DMS153 (cell line): Measurements from ENCODE around the gene XG.
"Not testable (repeated sequence)": the region's sequence is repeated elsewhere in the genome, so short reads cannot be mapped to it uniquely, and the experiment has no call there.

Source experiments
- DNase-seq: peaks from one replicate; lab custom pipeline; 2025; lab: John Stamatoyannopoulos, UW

Gene XG

GRCh38 chrX:2780472-2781225 lies 28.8 kb downstream of the XG start:
- DNase-seq, result not testable (repeated sequence)

GRCh38 chrX:2781226-2781571 lies 29.4 kb downstream of the XG start:
- DNase-seq, result no peak

GRCh38 chrX:2781698-2782097 lies 29.9 kb downstream of the XG start:
- DNase-seq, result no peak

DNA sequence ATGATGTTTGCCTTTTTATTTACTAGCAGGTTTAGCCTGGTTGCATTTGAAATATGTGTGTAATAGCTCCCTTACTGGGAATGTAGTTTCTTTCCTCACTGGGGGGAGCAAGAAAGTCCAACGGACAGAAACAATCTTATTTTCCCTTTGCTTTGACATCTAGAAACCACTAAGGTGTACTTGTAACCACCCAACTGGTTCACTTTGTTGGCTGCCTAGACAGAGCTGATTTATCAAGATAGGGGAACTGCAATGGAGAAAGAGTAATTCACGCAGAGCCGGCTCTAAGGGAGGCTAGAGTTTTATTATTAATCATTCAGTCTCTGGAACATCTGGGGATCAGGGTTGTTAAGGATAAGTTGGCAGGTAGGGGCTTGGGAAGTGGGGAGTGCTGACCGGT lies 30.3 kb downstream of the XG start:
- no peak for DNase-seq

GRCh38 chrX:2782778-2783177 lies 30.9 kb downstream of the XG start:
- DNase-seq, result no peak

DNA sequence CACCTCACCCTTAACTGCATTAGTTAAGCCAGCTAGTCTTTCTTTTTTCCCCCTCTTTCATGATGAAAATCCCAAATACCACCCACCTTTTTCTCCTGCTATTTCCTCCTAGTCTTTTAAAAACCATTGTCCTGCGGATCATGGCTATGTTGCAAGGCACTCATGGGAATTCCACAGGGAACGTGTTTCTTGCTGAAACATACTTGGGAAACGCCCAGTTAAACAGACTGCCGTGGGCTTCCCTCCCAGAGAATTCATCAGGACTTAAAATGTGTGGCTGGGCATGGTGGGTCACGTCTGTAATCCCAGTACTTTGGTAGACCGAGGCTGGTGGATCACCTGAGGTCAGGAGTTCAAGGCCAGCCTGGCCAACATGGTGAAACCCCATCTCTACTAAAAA lies 32.2 kb downstream of the XG start:
- no peak for DNase-seq

- no peak for DNase-seq
Observed at GRCh38 chrX:2785538-2785937, 33.7 kb downstream of the XG start.

DNA sequence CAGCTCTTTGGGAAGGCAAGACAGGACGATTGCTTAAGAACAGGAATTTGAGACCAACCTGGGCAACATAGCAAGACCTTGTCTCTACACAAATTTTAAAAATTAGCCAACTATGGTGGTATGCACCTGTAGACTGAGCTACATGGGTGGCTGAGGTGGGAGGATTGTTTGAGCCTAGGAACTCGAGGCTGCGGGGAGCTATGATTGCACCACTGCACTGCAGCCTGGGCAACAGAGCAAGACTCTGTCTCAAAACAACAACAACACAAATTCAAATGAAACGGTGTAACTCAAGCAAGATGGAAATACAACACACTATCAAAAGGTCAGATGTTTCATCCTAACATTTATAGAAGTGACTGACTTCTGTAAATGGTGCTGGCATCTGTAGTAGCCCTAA lies 37.1 kb downstream of the XG start:
- no peak for DNase-seq

DNA sequence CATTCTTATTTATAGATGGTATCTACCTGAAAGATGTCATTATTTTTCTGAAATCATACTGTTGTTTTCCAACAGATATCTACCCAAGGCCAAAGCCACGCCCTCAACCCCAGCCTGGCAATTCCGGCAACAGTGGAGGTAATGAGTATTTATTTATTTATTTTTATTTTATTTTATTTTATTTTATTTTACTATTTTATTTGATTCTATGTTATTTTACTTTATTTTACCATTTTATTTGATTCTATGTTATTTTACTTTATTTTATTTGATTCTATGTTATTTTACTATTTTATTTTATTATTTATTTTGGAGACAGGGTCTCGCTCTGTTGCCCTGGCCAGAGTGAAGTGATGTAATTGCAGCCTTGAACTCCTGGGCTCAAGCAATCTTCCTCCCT lies 37.7 kb downstream of the XG start:
- DNase-seq, result no peak

DNA sequence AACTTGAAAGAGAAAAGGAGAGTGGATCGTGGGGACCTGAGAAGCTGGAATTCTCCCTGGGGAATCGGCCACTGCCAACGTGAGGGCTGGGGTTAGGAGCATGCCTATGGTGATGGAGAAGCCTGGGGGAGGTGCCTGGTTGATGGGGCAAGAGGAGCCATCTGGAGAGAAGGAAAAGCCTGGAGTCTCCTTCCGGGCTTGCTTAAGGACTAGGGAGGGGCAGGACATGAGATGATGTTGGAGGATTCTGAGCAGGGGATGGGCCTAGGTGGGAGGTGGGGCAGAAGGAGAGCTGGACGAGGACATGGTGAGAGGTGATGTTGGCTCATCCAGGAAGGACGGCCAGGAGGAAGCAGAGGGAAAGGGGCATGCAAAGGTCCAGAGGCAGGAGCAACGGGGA lies 41.9 kb downstream of the XG start:
- DNase-seq, result no peak

DNA sequence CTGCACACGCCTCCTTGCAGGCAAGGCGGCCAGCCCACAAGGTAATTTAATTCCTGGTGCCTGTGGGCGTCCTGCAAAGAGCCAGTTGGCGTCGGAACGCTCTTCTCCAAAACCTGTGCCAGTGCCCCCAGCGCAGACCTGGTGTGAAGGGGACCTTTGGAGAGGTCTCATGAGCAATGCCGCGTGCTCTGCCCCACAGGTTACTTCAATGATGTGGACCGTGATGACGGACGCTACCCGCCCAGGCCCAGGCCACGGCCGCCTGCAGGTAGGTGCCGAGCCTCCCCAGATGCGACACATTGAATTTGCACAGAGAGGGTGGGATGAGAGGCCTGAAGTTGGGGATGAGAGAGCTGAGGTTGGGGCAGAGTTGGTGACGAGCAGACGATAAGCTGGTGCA lies 42.5 kb downstream of the XG start:
- no peak for DNase-seq

GRCh38 chrX:2796808-2797207 lies 45.0 kb downstream of the XG start:
- DNase-seq, result not testable (repeated sequence)

- no peak for DNase-seq
Observed at GRCh38 chrX:2799369-2799768, 47.5 kb downstream of the XG start.

DNA sequence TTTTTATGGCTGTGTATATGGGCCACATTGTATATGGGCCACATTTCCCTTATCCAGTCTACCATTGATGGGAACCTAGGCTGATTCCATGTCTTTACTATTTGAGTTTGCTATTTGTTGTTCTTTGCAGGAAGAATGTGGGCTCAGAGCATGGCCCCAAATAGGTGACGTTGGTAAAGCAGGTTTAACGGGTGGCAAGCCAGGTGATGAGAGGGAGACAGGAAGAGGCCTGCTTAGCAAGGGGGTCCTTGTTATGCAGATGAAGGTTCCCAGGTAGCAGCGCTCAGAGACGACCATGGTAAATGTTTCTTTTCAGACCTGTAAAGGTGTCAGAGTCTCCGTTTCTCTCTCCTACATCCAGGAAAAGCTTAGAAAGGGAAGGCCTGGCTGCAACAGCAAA lies 48.1 kb downstream of the XG start:
- not testable (repeated sequence) for DNase-seq

DNA sequence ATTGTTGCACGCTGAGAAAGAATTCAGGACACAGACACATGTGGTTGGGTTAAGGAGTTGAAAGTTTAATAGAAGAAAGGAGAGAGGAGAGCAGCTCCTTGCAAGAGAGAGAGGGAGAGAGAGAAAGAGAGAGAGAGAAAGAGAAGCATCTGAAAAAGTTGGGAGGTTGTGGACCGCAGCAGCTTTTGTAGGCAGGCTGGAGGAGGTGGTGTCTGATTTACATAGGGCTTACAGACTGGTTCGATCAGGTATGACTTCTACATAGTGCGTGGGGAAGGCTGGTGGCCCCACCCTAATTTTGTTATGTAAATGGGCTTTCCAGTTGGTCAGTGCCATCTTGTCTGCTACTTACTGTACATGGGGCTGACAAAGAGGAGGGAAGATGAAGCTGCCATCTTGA lies 49.4 kb downstream of the XG start:
- DNase-seq, result no peak

- not testable (repeated sequence) for DNase-seq
Observed at GRCh38 chrX:2802376-2803090, 50.7 kb downstream of the XG start.

GRCh38 chrX:2803486-2803885 lies 51.6 kb downstream of the XG start:
- DNase-seq, result not testable (repeated sequence)

GRCh38 chrX:2804106-2804843 lies 52.4 kb downstream of the XG start:
- DNase-seq, result not testable (repeated sequence)

- DNase-seq, result not testable (repeated sequence)
Observed at GRCh38 chrX:2804858-2805257, 53.0 kb downstream of the XG start.

DNA sequence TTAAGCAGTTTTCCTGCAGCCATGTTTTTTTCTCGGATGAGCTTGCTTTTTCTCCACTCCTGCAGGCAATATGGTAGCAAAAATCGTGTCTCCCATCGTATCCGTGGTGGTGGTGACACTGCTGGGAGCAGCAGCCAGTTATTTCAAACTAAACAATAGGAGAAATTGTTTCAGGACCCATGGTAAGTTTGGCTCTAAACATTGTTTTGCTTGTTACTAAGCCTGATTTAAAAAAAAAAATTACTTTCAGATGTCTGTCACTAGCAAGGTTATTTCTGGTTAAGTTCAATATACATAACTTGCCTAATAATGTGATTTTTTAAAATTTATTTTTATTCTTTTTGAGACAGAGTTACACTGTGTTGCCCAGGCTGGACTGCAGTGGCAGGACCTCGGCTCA lies 59.4 kb downstream of the XG start:
- no peak for DNase-seq

- not testable (repeated sequence) for DNase-seq
Observed at GRCh38 chrX:2812161-2812907, 60.5 kb downstream of the XG start.

- no peak for DNase-seq
Observed at GRCh38 chrX:2817036-2817435, 65.2 kb downstream of the XG start.
